Stimulated activated CD4-positive, alpha-beta T cell treated with anti-CD3 and anti-CD28 coated beads, Interleukin-4, amount 100 ng/mL, for 48 hours (primary cell): ENCODE measurements around the gene AMOTL2.

ENCODE experiments used
- DNase-seq, 2 donors: peaks; one replicate each; pipeline ENCODE4 v3.0.0-alpha.2; 2020; ENCODE audit warnings: low read depth in 2 of 2

The AMOTL2 gene

DNA sequence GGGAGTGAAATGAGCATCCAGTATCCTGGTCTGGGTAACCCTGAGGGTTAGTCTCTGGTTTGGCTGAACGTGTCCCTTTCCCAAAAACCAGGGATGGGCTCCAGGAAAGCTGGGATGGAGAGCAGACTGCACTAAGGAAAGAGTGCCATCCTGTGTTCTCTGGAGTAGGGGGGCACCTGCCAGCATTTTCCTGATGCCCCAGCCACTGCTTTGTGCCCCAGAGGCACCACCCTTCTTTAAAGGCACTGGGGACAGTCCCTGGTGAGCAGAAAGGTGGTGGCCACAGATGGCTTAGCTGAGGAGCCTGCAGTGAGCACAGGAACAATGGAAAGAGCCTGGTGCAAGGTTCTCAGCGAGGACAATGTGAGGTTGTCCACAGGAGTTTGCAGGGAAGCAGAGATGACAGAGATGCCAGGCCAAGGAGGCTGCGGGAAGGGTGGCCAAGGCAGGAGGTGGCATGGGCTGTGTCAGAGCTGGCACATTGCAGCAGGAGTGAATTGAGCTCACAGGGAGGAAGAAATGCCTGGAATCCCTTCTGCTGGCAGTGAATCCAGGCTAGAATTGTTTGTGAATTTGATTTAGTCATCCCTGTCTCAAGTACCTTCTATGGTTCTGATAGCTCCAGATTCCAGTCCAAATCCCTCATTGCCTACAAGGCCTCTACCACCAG is 39.9 kb downstream of the AMOTL2 start:
- no peak for DNase-seq

DNA sequence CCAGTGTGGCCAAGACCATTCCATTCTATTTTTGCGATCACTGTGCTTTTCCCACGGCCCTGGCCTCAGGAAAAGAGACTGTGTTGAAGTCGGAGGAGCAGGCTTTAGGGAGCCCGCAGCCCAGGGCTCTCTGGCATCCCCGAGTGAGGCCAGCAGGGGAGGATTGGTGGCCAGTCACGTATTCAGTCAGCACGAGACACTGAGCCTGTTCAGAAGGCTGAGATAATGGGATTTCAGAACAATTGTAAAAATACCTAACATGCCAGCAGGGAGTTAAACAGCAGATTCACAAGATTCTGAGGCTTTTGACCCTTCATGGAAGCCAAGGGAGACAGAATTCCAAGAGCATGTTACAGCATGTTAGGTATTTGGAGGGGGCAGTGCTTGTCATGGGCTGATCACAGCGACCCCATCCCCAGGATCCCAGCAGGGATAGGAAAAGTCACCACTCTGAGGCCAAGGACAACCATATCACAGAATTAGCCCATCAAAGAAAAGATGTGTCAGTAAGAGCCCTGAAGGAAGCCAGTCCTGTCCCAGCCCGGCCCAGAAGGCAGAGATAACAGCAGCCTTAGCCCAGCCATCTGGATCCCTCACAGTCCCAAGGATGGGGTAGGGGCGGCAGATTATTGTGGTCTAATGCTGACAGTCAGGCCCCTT is 40.6 kb downstream of the AMOTL2 start:
- DNase-seq, result no peak

- no peak for DNase-seq
These were observed 41.9 kb downstream of the AMOTL2 start for GRCh38 chr3:134332344-134332743.

GRCh38 chr3:134331811-134332199 is 42.4 kb downstream of the AMOTL2 start:
- no peak for DNase-seq

GRCh38 chr3:134330883-134331810 is 43.1 kb downstream of the AMOTL2 start:
- no peak for DNase-seq

DNA sequence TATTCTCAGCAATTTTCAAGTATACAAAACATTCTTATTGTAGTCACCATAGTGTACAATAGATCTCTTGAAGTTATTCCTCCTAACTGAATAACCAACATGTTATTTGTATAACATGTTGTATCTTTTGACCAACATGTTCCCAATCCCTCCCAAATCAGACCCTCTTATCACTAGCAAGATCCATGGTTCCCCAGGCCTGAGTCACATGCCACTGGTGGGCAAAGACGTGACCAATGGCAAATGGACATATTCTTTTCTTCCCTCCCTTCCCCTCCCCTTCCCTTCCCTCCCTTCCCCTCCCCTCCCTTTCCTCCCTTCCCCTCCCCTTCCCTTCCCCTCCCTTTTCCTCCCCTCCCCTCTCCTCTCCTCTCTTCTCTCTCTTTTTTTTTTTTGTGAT is 45.4 kb downstream of the AMOTL2 start:
- DNase-seq, result no peak

DNA sequence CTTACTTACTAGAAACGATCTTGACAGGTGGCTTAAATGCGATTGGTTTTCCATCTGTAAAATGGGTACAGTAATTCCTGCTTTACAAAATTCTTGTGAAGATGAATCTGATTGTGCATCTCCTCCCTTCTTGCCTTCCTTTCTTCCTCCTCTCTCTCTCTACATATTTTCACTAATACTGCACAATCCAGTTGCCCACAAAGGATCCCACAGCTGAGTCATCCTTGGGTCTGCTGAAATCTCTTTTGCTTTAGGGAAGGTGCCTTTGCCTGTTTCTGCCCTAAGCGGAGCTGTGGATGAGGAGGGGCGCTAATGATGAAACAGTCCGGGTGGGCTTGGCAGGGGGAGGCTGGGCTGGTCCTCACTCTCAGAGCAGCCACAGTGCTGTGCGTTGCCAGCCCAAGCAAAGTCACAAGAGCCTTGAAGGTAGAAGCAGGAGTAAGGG is 46.1 kb downstream of the AMOTL2 start:
- no peak for DNase-seq

DNA sequence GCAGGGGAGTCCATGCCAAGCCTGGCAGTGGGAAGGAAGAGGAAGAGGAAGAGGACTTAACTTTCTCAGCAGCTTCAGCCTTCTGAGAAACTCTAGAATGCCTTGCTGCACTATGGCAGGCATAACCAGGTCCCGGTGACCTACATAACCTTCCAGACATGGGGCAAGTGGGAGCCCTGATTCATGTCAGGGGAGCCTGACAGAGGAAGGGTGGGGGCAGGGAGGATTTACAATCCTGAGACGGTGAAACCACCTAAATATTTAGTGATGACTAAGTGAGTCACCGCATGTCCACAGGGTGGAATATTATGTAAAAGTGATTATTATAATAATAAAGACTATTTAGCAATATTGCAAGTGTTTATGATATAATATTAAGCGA is 46.7 kb downstream of the AMOTL2 start:
- no peak for DNase-seq

DNA sequence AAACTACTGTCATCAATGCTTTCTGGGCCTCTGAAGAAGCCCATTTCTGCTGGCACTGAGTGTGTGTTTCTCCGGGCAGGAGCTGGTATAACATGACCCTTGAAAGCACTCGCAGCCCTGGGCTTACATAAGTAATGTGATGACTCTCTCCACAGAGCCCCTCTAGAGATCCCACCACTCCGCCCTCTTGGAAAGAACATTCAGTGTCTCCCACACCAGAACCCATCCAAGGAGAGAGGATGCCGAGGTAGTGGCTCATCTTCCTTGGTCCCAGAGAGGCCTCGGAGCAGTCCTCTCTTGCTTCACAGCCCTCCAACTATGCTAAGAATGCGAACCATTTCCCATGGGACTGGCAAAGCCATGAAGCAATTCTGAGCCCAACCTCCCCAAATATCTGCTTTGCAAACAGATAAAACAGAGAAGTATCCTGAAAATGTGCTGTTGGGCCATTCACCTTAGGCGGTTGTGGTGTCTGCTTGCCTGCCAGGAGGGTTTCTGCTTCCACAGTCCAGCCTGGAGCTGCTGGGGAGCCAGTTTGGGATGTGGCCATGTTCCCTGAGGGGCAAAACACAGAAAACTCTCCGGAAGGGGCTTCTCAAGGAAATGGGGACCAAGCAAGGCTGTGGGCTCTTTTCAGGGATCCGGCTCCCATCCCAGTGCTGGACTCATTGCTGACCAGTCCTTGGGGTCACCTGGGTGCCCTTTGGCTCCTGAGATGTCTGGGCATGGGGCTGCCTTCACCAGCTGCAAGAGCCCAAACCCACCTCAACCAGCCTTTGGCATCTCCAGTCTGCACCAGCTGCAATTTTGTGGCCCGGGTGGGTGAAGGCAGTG is 47.3 kb downstream of the AMOTL2 start:
- no peak for DNase-seq

DNA sequence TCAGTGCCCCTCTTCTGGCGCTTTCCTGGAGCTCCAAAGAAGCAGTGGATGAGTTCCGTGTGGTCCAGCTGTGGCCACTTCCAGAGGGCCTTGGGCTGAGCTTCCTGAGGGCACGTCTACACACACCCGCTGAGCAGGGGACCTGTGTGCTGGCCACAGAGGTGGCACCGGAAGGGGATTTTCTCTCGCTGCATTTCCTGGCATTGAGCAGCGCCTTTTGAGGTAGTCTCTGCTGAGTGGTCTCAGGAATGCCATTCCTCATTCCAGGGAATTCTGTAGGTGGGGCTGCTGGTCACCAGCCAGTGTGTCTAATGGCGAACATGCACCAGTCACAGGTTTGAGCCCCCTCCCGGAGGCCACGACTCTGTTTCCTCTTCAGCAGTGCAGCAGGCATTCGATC is 48.1 kb downstream of the AMOTL2 start:
- no peak for DNase-seq

DNA sequence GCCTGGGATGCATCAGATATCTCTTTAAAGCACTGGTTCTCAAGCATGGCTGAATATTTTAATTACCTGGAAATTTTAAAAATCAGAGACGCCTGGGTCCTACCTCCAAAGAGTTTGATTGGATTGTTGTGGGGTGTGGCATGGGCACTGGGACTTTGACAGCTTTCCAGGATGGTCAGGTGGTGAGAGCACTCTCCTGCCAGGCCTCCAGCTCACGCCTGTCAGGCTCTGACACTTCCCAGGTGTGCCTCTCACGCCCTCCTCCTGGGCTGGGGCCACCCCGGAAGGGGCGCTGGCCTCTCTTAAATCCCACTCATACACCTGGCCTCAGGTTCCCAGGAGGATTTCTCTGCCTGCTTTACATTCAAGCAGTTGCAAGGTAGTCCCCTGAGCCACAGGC is 48.5 kb downstream of the AMOTL2 start:
- DNase-seq, result no peak

DNA sequence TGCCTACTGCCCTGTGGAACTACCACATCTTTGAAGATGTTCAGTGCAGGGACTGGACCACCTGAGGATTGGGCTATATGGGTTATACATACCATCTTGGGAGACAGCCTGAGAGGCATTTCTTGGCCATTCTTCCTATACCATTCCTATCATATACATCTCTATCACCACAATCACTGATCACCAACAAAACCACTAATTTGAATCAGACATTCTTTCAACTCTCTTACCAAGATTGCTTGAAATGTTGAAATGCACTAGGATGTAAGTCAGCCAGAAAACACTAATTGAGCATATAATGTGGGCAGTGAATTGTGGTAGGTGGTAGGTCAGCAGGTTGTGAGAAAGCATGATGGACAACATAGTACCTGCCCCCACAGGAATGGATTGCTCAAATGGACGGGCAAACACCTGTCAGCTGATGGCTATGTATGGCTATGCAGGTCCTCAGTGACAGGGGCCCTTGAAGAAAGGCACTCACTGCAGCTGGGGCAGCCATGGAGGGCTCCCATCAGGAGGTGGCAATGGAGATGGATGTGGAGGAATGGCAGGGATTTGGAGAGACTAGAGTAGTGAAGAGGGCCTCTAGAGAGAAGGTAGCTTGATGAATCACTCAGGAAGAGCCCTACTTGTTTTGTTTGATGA is 49.1 kb downstream of the AMOTL2 start:
- DNase-seq, result no peak

- no peak for DNase-seq
These were observed 50.0 kb downstream of the AMOTL2 start for GRCh38 chr3:134323966-134324962.

DNA sequence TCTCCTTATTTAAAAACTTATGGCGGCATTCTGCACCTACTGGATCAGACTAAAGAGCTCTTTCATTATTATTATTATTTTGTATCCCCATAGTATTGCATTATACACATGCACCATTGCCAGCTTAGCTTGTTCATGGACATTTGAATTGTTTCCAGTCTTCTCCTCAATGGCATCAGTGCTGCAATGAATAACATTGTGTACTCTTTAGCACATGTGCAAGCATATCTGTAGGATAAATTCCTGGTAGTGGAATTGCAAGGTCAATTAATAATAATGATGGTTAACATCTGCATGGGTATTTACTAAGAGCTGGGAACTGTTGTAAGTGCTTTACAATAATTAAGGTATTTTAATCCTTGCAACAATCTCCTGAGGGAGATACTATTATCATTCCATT is 52.0 kb downstream of the AMOTL2 start:
- no peak for DNase-seq

GRCh38 chr3:134320749-134321148 is 53.5 kb downstream of the AMOTL2 start:
- DNase-seq, result no peak

- DNase-seq, result no peak
These were observed 54.3 kb downstream of the AMOTL2 start for GRCh38 chr3:134319931-134320330.

GRCh38 chr3:134318166-134318565 is 56.1 kb downstream of the AMOTL2 start:
- DNase-seq, result no peak

DNA sequence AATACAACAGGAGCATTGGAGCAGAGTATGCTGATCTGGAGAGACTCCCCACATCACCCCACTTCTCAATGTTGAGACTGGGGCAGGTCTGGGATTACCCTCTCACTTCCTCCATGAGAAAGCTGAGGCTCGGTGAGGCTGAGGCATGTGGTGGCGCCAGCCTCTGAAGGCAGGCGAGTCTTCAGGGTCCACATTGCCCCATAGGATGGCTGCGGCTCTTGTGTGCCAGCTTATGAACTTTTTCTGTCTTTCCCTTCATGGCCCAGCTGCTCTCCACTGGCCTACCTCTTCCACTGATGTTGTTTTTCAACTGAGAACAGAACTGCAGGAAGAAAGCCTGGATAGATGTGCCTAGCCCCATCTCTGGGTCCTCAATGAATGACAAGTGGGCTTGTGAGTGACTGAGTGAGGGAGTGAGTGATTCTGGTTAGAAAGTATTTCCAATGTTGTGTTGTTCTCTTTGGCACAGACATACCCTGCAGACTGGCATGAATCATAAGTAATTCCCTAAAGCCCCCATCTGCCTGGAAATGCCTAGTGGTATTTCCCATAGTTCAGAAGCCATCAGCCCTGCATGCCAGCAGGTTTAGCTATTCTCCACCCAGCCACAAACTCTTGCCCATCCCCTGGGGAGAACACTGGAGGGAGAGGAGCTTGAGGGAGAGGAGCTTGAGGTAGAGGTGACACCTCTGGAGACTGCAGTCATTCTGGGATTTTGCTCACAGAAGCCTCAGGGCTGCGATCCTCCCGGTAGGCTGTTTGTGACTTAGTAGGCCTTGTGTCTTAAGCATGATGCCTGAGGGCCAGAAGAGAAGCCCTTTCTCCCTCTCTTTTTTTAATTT is 56.9 kb downstream of the AMOTL2 start:
- DNase-seq, result no peak
